Cardiac muscle cell (in vitro differentiated cells and primary cell): Measurements from ENCODE around the gene SHISA3. TPM values are rescaled to one million over a fixed set of nuclear protein-coding genes. Genes with fewer than 3 reads are reported as not detected.

ENCODE experiments used
- DNase-seq, 2 donors: peaks; one replicate each; pipeline versions ENCODE4 v3.0.0 to v3.0.0-alpha.2; 2010 to 2017; ENCODE audit warnings: low read depth in 1 of 2, low spot score in 1 of 2
- H3K27ac ChIP-seq: fragments of 200-600 bp; sonication (generic); 2 replicates; pipeline ENCODE4 v1.5.1; 2016
- H3K27me3 ChIP-seq: fragments of 200-600 bp; sonication (generic); 2 replicates; pipeline ENCODE4 v1.6.0; 2016; ENCODE audit warnings: control low read depth
- H3K36me3 ChIP-seq: fragments of 200-600 bp; sonication (generic); 2 replicates; pipeline ENCODE4 v1.5.1; 2016; ENCODE audit warnings: control low read depth
- H3K4me1 ChIP-seq: fragments of 200-600 bp; sonication (generic); 2 replicates; pipeline ENCODE4 v1.8.1; 2017; ENCODE audit warnings: low read depth, mild to moderate bottlenecking, mixed run types
- H3K4me3 ChIP-seq: fragments of 200-600 bp; sonication (generic); 2 replicates; pipeline ENCODE4 v1.5.1; 2016; ENCODE audit warnings: mild to moderate bottlenecking
- H3K9me3 ChIP-seq: fragments of 200-600 bp; sonication (generic); 2 replicates; pipeline ENCODE4 v1.5.1; 2017; ENCODE audit warnings: low read depth, mild to moderate bottlenecking, control low read depth
- CTCF ChIP-seq: IDR thresholded peaks from 2 replicates; pipeline ENCODE4 v1.5.1; 2012; ENCODE audit warnings: low read depth, mild to moderate bottlenecking, low read length
- polyA plus RNA-seq: library from polyadenylated mRNA; unstranded; fragments of >200 nt; fragmentation: Nextera tagmentation; extraction: Ambion mirVana; gene quantifications from 2 replicates; pipeline ENCODE4 v1.2.1, GENCODE V29; 2016
- total RNA-seq: library from RNA; depleted of rRNA; stranded (reverse); fragments of >200 nt; gene quantifications from 2 replicates; pipeline ENCODE4 v1.2.3, GENCODE V29; 2016

SHISA3 gene
- total and polyA plus RNA-seq, 2 experiments from 2014 or later = 12.7 to 13.3 TPM

- no peak overlapping the region for H3K27ac ChIP-seq
- no peaks in the 10 kb centered on the region for H3K4me1 ChIP-seq
- no peak for DNase-seq
- H3K4me3 ChIP-seq = no peak overlapping the region
- no peak for TF ChIP-seq CTCF
- no peaks in the 10 kb centered on the region for H3K27me3 ChIP-seq
- H3K36me3 ChIP-seq = no peaks in the 10 kb centered on the region
- H3K9me3 ChIP-seq = no peaks in the 10 kb centered on the region
Measured at GRCh38 chr4:42442601-42443000, 45.3 kb downstream of the SHISA3 start.

GRCh38 chr4:42445038-42445437 lies 47.8 kb downstream of the SHISA3 start:
- no peak for DNase-seq
- no peak overlapping the region for H3K4me3 ChIP-seq
- TF ChIP-seq CTCF = no peak
- H3K4me1 ChIP-seq = no peaks in the 10 kb centered on the region
- H3K27me3 ChIP-seq = no peaks in the 10 kb centered on the region
- H3K9me3 ChIP-seq = no peaks in the 10 kb centered on the region
- no peak overlapping the region for H3K27ac ChIP-seq
- no peaks in the 10 kb centered on the region for H3K36me3 ChIP-seq

- Histone ChIP-seq H3K9me3 (no peaks in the 10 kb centered on the region), H3K27me3 (no peaks in the 10 kb centered on the region), H3K4me1 (no peaks in the 10 kb centered on the region), H3K4me3 (no peak overlapping the region), H3K36me3 (no peaks in the 10 kb centered on the region), H3K27ac (no peak overlapping the region)
- TF ChIP-seq CTCF = no peak
- DNase-seq = no peak
Measured at GRCh38 chr4:42446823-42447222, 49.5 kb downstream of the SHISA3 start.

Other genes starting within 250 kb of the SHISA3 start
- 1.6 and 2.7 TPM in 2 replicates for gene BEND4, start 244.8 kb upstream of the SHISA3 start, total RNA-seq
- 0.44 TPM in 2 replicates for gene BEND4, start 244.8 kb upstream of the SHISA3 start, polyA plus RNA-seq